AG09319 (cell line): ENCODE data around the gene ARID1A.

ENCODE experiments used
- DNase-seq: peaks from one replicate; pipeline ENCODE4 v3.0.0-alpha.2; 2010; ENCODE audit warnings: low read depth; ENCODE audit errors: extremely low read depth
- TF ChIP-seq, protein P1 (sequence below): IDR thresholded peaks from 2 replicates; pipeline ENCODE4 v1.5.1; 2011; ENCODE audit warnings: low read depth, mild to moderate bottlenecking, inconsistent platforms, low read length, moderate library complexity

ARID1A gene

DNA sequence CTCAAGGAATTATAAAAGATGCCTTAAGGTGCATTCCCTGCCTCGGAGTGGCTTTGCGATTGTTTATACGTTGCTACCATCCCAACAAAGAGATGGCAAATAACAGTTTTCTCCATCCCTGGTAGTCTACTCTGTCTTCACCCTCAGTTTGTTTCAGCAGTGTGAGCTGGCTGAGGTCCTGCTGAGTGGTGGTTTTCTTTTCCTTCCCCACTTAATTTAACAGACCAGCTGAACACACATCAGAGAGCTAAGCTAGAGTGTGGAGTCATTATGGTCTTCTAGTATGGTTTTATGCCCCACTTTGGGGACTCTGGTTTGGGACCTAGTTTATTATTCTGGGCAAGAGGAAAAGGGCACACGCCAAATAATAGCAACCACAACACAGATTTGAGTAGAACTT is 94.1 kb downstream of the ARID1A start:
- no peak for DNase-seq
- TF ChIP-seq, protein P1, sequence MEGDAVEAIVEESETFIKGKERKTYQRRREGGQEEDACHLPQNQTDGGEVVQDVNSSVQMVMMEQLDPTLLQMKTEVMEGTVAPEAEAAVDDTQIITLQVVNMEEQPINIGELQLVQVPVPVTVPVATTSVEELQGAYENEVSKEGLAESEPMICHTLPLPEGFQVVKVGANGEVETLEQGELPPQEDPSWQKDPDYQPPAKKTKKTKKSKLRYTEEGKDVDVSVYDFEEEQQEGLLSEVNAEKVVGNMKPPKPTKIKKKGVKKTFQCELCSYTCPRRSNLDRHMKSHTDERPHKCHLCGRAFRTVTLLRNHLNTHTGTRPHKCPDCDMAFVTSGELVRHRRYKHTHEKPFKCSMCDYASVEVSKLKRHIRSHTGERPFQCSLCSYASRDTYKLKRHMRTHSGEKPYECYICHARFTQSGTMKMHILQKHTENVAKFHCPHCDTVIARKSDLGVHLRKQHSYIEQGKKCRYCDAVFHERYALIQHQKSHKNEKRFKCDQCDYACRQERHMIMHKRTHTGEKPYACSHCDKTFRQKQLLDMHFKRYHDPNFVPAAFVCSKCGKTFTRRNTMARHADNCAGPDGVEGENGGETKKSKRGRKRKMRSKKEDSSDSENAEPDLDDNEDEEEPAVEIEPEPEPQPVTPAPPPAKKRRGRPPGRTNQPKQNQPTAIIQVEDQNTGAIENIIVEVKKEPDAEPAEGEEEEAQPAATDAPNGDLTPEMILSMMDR = no peak

DNA sequence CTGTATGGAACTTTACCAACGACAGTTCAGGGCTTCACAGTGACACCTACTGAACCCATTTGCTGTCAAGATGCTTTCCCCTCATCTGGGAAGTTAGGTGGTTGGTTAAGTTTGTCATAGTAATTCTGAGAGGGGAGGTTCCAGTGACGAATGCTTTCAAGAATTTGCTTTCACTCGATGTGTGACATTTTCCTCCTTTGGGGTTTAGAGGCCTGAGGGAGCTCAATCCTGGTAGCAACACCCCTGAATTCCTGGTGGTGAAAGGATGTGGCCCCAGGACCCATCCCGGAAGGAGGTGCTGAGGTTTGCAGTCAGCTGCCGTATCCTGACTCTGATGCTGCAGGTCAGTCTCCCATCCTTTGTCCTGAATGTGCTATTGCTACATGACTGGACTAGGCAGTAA is 94.7 kb downstream of the ARID1A start:
- no peak for DNase-seq
- TF ChIP-seq, protein P1 = no peak

- DNase-seq = no peak
- TF ChIP-seq, protein P1 = no peak
Measured at GRCh38 chr1:26791148-26791547, 95.3 kb downstream of the ARID1A start.

- TF ChIP-seq, protein P1 = no peak
- DNase-seq = no peak
Measured at GRCh38 chr1:26791626-26792025, 95.8 kb downstream of the ARID1A start.

DNA sequence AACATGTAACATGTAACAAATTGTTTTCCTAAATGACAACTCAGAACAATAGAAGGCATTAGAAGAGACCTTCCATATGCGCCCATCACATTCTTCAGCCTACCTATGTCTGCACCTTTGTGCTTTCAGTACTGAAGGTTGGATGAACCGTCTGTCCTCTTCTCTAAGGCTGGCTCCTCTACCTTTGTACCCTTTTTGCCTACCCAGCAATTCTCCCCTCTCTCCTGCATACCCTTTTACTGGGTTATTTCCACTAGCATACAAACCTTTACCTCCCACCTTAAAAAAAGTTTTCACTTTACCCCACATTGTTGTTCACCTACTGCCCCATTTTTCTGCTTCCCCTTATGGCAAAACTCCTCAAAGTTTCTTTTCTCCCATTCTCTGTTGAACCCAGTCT is 97.1 kb downstream of the ARID1A start:
- TF ChIP-seq, protein P1 = no peak
- no peak for DNase-seq

- no peak for DNase-seq
- TF ChIP-seq, protein P1 = no peak
Measured at GRCh38 chr1:26794391-26794790, 98.6 kb downstream of the ARID1A start.

- TF ChIP-seq, protein P1 = no peak
Measured at GRCh38 chr1:26797627-26798026, 101.8 kb downstream of the ARID1A start.

More at GRCh38 chr1:26797627-26798026, 101.8 kb downstream of the ARID1A start:
- DNase-seq = no peak
